ENCODE measurements around the gene HBA2.
"Not testable (repeated sequence)": the region's sequence is repeated elsewhere in the genome, so short reads cannot be mapped to it uniquely, and the experiment has no call there.

HBA2 gene

DNA sequence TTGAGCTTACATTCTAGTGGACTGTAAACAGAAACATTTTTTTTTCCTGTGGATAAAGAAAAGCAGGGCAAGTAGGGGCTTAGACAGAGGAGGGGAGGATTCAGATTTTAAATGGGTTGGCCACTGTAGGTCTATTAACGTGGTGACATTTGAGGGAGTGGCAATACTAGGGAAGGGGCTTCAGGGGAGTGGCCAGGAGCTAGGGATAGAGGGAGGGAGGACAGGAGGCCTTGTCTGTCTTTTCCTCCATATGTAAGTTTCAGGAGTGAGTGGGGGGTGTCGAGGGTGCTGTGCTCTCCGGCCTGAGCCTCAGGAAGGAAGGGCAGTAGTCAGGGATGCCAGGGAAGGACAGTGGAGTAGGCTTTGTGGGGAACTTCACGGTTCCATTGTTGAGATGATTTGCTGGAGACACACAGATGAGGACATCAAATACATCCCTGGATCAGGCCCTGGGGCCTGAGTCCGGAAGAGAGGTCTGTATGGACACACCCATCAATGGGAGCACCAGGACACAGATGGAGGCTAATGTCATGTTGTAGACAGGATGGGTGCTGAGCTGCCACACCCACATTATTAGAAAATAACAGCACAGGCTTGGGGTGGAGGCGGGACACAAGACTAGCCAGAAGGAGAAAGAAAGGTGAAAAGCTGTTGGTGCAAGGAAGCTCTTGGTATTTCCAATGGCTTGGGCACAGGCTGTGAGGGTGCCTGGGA lies 13.4 kb upstream of the HBA2 start:
- DNase-seq, result no peak

GRCh38 chr16:160242-160641 lies 12.4 kb upstream of the HBA2 start:
- not testable (repeated sequence) for DNase-seq

DNA sequence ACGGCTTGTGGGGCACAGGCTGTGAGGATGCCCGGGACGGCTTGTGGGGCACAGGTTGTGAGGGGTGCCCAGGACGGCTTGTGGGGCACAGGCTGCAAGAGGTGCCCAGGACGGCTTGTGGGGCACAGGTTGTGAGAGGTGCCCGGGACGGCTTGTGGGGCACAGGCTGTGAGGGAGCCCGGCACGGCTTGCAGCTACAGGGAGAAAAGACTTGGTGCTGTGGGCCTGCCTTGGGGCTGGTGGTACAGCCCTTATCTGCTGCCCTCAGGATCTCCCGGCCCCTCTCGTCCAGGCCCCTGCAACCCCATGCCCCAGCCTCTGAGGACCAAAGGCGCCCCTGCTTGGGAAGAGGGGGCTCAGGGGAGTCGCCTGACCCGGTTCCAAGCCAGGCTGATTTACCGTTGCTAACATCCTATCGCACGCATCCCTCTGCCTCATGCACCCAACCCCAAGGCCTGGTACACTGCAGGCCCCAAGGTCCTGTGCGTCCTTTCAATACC lies 11.9 kb upstream of the HBA2 start:
- DNase-seq, result no peak

DNA sequence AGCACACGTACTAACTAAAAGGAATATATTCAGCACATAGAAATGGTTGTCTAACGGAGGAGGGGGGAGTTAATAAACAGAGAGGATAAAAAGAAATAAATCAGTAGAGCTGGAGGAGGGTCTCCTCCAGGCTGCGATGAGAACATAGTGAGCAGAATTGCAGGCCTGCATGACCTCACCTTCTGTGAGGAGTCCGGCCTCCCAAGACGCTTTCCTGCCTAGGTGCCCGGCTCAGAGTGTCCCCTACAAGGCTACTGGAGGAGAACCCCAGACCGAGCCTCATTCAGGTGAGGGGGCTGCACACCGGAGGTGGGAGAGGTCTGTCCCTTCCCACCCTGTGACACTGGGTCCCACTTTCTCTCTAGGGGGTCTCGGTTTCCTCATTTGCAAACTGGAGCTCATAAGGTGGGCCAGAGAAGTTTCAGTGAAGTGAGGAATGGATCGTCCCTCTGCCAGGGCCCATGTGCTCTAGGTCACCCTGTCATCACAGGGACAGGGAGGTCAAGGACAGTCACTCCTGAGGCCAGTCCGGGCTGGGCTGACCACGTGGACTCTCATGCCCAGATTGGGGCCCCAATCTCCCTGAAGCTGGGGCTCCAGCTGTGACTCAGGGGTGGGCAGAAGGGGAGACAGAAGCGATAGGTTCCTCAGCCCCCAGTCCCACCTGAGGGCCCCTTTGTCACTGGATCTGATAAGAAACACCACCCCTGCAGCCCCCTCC lies 10.2 kb upstream of the HBA2 start:
- DNase-seq, result no peak

GRCh38 chr16:163139-163538 lies 9.5 kb upstream of the HBA2 start:
- not testable (repeated sequence) for DNase-seq

GRCh38 chr16:163696-164095 lies 9.0 kb upstream of the HBA2 start:
- not testable (repeated sequence) for DNase-seq

GRCh38 chr16:164134-164823 lies 8.4 kb upstream of the HBA2 start:
- DNase-seq, result not testable (repeated sequence)

GRCh38 chr16:164827-165538 lies 7.7 kb upstream of the HBA2 start:
- DNase-seq, result no peak

GRCh38 chr16:165539-166374 lies 6.9 kb upstream of the HBA2 start, which contains the start of gene HBM:
TSS of gene HBM (plus strand) at chr16:165978. CDS start at chr16:165998, 20 bp downstream.
- DNase-seq, result no peak

GRCh38 chr16:166375-167121 lies 6.1 kb upstream of the HBA2 start:
- no peak for DNase-seq

GRCh38 chr16:167122-167690 lies 5.5 kb upstream of the HBA2 start:
- no peak for DNase-seq

- no peak for DNase-seq
These were observed 4.3 kb upstream of the HBA2 start for GRCh38 chr16:168424-168823.

DNA sequence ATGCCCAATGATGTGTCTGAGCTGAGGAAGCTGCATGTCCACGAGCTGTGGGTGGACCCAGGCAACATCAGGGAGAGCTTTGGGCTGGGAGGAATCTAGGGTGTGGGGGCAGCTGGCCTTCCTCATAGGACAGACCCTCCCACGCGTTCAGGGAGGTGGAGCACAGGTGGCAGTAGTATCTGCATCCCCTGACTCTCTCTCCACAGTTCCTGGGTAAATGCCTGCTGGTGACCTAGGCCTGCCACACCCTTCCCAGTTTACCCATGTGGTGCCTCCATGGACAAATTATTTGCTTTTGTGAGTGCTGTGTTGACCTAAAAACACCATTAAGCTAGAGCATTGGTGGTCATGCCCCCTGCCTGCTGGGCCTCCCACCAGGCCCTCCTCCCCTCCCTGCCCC lies 3.7 kb upstream of the HBA2 start:
- DNase-seq, result no peak

DNA sequence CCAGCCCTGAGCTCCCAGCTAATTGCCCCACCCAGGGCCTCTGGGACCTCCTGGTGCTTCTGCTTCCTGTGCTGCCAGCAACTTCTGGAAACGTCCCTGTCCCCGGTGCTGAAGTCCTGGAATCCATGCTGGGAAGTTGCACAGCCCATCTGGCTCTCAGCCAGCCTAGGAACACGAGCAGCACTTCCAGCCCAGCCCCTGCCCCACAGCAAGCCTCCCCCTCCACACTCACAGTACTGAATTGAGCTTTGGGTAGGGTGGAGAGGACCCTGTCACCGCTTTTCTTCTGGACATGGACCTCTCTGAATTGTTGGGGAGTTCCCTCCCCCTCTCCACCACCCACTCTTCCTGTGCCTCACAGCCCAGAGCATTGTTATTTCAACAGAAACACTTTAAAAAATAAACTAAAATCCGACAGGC lies 2.6 kb upstream of the HBA2 start:
- not testable (repeated sequence) for DNase-seq

DNA sequence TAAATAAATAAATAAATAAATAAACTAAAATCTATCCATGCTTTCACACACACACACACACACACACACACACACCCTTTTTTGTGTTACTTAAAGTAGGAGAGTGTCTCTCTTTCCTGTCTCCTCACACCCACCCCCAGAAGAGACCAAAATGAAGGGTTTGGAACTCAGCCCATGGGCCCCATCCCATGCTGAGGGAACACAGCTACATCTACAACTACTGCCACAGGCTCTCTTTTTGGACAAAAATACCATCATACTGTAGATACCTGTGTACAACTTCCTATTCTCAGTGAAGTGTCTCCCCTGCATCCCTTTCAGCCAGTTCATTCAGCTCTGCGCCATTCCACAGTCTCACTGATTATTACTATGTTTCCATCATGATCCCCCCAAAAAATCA lies 1.9 kb upstream of the HBA2 start:
- DNase-seq, result no peak

DNA sequence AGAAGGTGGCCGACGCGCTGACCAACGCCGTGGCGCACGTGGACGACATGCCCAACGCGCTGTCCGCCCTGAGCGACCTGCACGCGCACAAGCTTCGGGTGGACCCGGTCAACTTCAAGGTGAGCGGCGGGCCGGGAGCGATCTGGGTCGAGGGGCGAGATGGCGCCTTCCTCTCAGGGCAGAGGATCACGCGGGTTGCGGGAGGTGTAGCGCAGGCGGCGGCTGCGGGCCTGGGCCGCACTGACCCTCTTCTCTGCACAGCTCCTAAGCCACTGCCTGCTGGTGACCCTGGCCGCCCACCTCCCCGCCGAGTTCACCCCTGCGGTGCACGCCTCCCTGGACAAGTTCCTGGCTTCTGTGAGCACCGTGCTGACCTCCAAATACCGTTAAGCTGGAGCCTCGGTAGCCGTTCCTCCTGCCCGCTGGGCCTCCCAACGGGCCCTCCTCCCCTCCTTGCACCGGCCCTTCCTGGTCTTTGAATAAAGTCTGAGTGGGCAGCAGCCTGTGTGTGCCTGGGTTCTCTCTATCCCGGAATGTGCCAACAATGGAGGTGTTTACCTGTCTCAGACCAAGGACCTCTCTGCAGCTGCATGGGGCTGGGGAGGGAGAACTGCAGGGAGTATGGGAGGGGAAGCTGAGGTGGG lies 657 bp downstream of the HBA2 start:
- DNase-seq, result not testable (repeated sequence)

DNA sequence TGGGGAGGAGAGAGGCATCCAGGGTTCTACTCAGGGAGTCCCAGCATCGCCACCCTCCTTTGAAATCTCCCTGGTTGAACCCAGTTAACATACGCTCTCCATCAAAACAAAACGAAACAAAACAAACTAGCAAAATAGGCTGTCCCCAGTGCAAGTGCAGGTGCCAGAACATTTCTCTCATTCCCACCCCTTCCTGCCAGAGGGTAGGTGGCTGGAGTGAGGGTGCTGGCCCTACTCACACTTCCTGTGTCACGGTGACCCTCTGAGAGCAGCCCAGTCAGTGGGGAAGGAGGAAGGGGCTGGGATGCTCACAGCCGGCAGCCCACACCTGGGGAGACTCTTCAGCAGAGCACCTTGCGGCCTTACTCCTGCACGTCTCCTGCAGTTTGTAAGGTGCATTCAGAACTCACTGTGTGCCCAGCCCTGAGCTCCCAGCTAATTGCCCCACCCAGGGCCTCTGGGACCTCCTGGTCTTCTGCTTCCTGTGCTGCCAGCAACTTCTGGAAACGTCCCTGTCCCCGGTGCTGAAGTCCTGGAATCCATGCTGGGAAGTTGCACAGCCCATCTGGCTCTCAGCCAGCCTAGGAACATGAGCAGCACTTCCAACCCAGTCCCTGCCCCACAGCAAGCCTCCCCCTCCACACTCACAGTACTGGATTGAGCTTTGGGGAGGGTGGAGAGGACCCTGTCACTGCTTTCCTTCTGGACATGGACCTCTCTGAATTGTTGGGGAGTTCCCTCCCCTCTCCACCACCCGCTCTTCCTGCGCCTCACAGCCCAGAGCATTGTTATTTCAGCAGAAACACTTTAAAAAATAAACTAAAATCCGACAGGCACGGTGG lies 1.5 kb downstream of the HBA2 start:
- DNase-seq, result not testable (repeated sequence)

DNA sequence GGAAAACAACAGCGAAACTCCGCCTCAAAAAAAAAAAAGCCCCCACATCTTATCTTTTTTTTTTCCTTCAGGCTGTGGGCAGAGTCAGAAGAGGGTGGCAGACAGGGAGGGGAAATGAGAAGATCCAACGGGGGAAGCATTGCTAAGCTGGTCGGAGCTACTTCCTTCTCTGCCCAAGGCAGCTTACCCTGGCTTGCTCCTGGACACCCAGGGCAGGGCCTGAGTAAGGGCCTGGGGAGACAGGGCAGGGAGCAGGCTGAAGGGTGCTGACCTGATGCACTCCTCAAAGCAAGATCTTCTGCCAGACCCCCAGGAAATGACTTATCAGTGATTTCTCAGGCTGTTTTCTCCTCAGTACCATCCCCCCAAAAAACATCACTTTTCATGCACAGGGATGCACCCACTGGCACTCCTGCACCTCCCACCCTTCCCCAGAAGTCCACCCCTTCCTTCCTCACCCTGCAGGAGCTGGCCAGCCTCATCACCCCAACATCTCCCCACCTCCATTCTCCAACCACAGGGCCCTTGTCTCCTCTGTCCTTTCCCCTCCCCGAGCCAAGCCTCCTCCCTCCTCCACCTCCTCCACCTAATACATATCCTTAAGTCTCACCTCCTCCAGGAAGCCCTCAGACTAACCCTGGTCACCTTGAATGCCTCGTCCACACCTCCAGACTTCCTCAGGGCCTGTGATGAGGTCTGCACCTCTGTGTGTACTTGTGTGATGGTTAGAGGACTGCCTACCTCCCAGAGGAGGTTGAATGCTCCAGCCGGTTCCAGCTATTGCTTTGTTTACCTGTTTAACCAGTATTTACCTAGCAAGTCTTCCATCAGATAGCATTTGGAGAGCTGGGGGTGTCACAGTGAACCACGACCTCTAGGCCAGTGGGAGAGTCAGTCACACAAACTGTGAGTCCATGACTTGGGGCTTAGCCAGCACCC lies 2.6 kb downstream of the HBA2 start:
- no peak for DNase-seq
